GM12878 (cell line): Measurements from ENCODE around the gene CRYGD. TPM values are rescaled to one million over a fixed set of nuclear protein-coding genes. Genes with fewer than 3 reads are reported as not detected.

Source experiments
- ATAC-seq: fragments of 200-7000 bp; cut with Tn5 transposase; 3 replicates; pipeline ENCODE4 v1.9.1; 2020; ENCODE audit warnings: mild to moderate bottlenecking, moderate library complexity
- BruUV-seq: library from RNA; stranded (reverse); fragments of 400-500 nt; replicated peaks from 2 replicates; lab custom pipeline; 2021; lab: Mats Ljungman, UMichigan
- CTCF ChIA-PET: fragments of 300-600 bp; sonication (Branson Sonifier 250); formaldehyde crosslinking; extraction: SDS; loops from one replicate; lab custom pipeline; 2021; ENCODE audit warnings: inconsistent platforms; lab: Yijun Ruan, JAX
- POLR2A ChIA-PET: fragments of 350-600 bp; formaldehyde crosslinking; extraction: SDS; loops from one replicate; lab custom pipeline; 2021; ENCODE audit warnings: inconsistent platforms; lab: Charles Lee
- RAD21 ChIA-PET: fragments of 300-600 bp; sonication (Branson Sonifier 250); formaldehyde crosslinking; loops from one replicate; lab custom pipeline; 2023; ENCODE audit warnings: antibody characterized with exemption; ENCODE audit not compliant: unreplicated experiment; lab: Charles Lee
- SMC1A ChIA-PET: fragments of 300-600 bp; sonication (Branson Sonifier 250); formaldehyde crosslinking; loops from one replicate; lab custom pipeline; 2023; ENCODE audit not compliant: unreplicated experiment, uncharacterized antibody; lab: Charles Lee
- DNase-seq: peaks from one replicate; pipeline ENCODE4 v3.0.0-alpha.2; 2011; ENCODE audit warnings: low read depth, low spot score
- FAIRE-seq: peaks from 3 replicates; lab custom pipeline; 2011; peaks lifted over from hg19 to GRCh38; lab: Jason Lieb, UNC
- H2AFZ ChIP-seq: 2 replicates; pipeline ENCODE4 v1.6.0; 2011; ENCODE audit warnings: low read depth, low read length, control low read depth; ENCODE audit not compliant: control insufficient read depth
- H3K27ac ChIP-seq: 2 replicates; pipeline ENCODE4 v1.5.1; 2011; ENCODE audit warnings: control low read depth; ENCODE audit not compliant: control insufficient read depth, insufficient read depth
- H3K27me3 ChIP-seq, 2 experiments: replicated peaks in 1 of 2; 2 replicates each; pipeline versions ENCODE4 v1.6.0 to v1.6.1; 2011; ENCODE audit warnings: low read length in 1 of 2; ENCODE audit not compliant: control insufficient read depth in 2 of 2, insufficient read depth in 2 of 2
- H3K36me3 ChIP-seq, 2 experiments: 2 replicates each; pipeline ENCODE4 v1.5.1; 2011; ENCODE audit warnings: low read length in 1 of 2; ENCODE audit not compliant: control insufficient read depth in 2 of 2, insufficient read depth in 2 of 2
- H3K4me1 ChIP-seq: 2 replicates; pipeline ENCODE4 v1.6.1; 2011; ENCODE audit warnings: mild to moderate bottlenecking, low read length, moderate library complexity, mixed read lengths; ENCODE audit not compliant: control insufficient read depth, insufficient read depth
- H3K4me2 ChIP-seq: 2 replicates; pipeline ENCODE4 v1.6.0; 2011; ENCODE audit warnings: control low read depth; ENCODE audit not compliant: control insufficient read depth, insufficient read depth
- H3K4me3 ChIP-seq: fragments of 200-600 bp; sonication (generic); 2 replicates; pipeline ENCODE4 v1.5.1; 2016
- H3K79me2 ChIP-seq: 2 replicates; pipeline ENCODE4 v1.6.0; 2011; ENCODE audit warnings: low read length; ENCODE audit not compliant: control insufficient read depth, insufficient read depth
- H3K9ac ChIP-seq: 2 replicates; pipeline ENCODE4 v1.8.0; 2011; ENCODE audit warnings: low read length, control low read depth, mixed read lengths; ENCODE audit not compliant: control insufficient read depth, insufficient read depth
- H3K9me3 ChIP-seq: replicated peaks from 3 replicates; pipeline ENCODE4 v1.5.1; 2011; ENCODE audit warnings: mild to moderate bottlenecking, low read length; ENCODE audit not compliant: control insufficient read depth, insufficient read depth
- H4K20me1 ChIP-seq: 2 replicates; pipeline ENCODE4 v1.6.0; 2011; ENCODE audit not compliant: control insufficient read depth, insufficient read depth
- BCL11A ChIP-seq: IDR thresholded peaks from 2 replicates; pipeline ENCODE4 v1.6.1; 2011; ENCODE audit warnings: low read depth, low read length
- BHLHE40 ChIP-seq, 2 experiments: fragments of 450-650 bp in 1 of 2; IDR thresholded peaks; 2 replicates each; pipeline ENCODE4 v1.6.1; 2011 to 2017; ENCODE audit warnings: low read depth in 2 of 2, borderline replicate concordance in 1 of 2, improper control_type of control experiment in 1 of 2, low read length in 1 of 2, mild to moderate bottlenecking in 1 of 2
- BMI1 ChIP-seq: fragments of 450-650 bp; IDR thresholded peaks from 2 replicates; pipeline ENCODE4 v1.6.1; 2016; ENCODE audit warnings: mild to moderate bottlenecking, moderate library complexity, borderline replicate concordance
- BRCA1 ChIP-seq: IDR thresholded peaks from 2 replicates; pipeline ENCODE4 v1.6.1; 2011; ENCODE audit warnings: low read depth, low read length, improper control_type of control experiment
- CHD2 ChIP-seq: IDR thresholded peaks from 2 replicates; pipeline ENCODE4 v1.6.1; 2011; ENCODE audit warnings: low read depth, low read length, improper control_type of control experiment, borderline replicate concordance
- ELK1 ChIP-seq: IDR thresholded peaks from 2 replicates; pipeline ENCODE4 v1.6.1; 2012; ENCODE audit warnings: low read depth, low read length, improper control_type of control experiment
- KAT2A ChIP-seq: conservative IDR thresholded peaks from 2 replicates; pipeline ENCODE4 v1.6.1; 2011; ENCODE audit warnings: low read depth, low read length; ENCODE audit not compliant: control insufficient read depth
- NFXL1 ChIP-seq: fragments of 450-650 bp; IDR thresholded peaks from 2 replicates; pipeline ENCODE4 v1.6.1; 2017; ENCODE audit warnings: antibody characterized with exemption, mild to moderate bottlenecking, borderline replicate concordance
- NFYA ChIP-seq: IDR thresholded peaks from 2 replicates; pipeline ENCODE4 v1.6.1; 2011; ENCODE audit warnings: low read depth, mild to moderate bottlenecking, low read length, improper control_type of control experiment, borderline replicate concordance
- PAX8 ChIP-seq: fragments of 450-650 bp; IDR thresholded peaks from 2 replicates; pipeline ENCODE4 v1.6.1; 2017; ENCODE audit warnings: mild to moderate bottlenecking, moderate library complexity
- POLR2AphosphoS2 ChIP-seq: IDR thresholded peaks from 2 replicates; pipeline ENCODE4 v1.6.1; 2011; ENCODE audit warnings: low read depth, mild to moderate bottlenecking, low read length, improper control_type of control experiment, moderate library complexity
- SIX5 ChIP-seq: IDR thresholded peaks from 2 replicates; pipeline ENCODE4 v1.6.1; 2011; ENCODE audit warnings: mild to moderate bottlenecking, low read depth, low read length, moderate library complexity; ENCODE audit not compliant: severe bottlenecking
- SREBF1 ChIP-seq: IDR thresholded peaks from 2 replicates; pipeline ENCODE4 v1.6.1; 2012; ENCODE audit warnings: mild to moderate bottlenecking, low read length
- SUPT20H ChIP-seq: IDR thresholded peaks from 2 replicates; pipeline ENCODE4 v1.6.1; 2011; ENCODE audit warnings: low read depth, mild to moderate bottlenecking, low read length, moderate library complexity, borderline replicate concordance; ENCODE audit not compliant: control insufficient read depth
- TAF1 ChIP-seq: IDR thresholded peaks from 2 replicates; pipeline ENCODE4 v1.6.1; 2011; ENCODE audit warnings: mild to moderate bottlenecking, low read depth, low read length, borderline replicate concordance
- TBL1XR1 ChIP-seq: IDR thresholded peaks from 2 replicates; pipeline ENCODE4 v1.6.1; 2012; ENCODE audit warnings: low read depth, low read length, improper control_type of control experiment
- ZNF207 ChIP-seq: fragments of 450-650 bp; IDR thresholded peaks from 2 replicates; pipeline ENCODE4 v1.6.1; 2014; ENCODE audit warnings: antibody characterized with exemption, mild to moderate bottlenecking, borderline replicate concordance
- WGBS: methylation state at CpG from one replicate; pipeline ENCODE4 v1.1.6; 2016; ENCODE audit warnings: low lambda C conversion rate; ENCODE audit not compliant: insufficient replicate concordance, insufficient coverage; ENCODE audit errors: missing lambda C conversion rate; 5-methylcytosine and 5-hydroxymethylcytosine counted together
- in situ Hi-C: fragments of 300-500 bp; cut with MboI; formaldehyde crosslinking; loops from 9 replicates; pipeline ENCODE4 v1.14.3; 2018; ENCODE audit warnings: mixed read lengths
- intact Hi-C: fragments of 100-400 bp; cut with micrococcal nuclease; formaldehyde crosslinking; loops from one replicate; pipeline ENCODE4 v1.14.2; 2022; ENCODE audit not compliant: unreplicated experiment
- polyA plus RNA-seq, 11 experiments: library from polyadenylated mRNA; depleted of rRNA in 4 of 11; unstranded in 6 of 11; stranded (reverse) in 5 of 11; fragments of >200 nt; fragmentation: Nextera tagmentation in 4 of 11; fragmentation: Illumina TruSeq in 1 of 11; extraction: Ambion mirVana in 4 of 11; extraction: Trizol in 1 of 11; gene quantifications; 1 replicate in 1 of 11; 2 replicates in 10 of 11; pipeline versions ENCODE4 v1.2.1 to v1.2.3, GENCODE V29; 2011 to 2016; ENCODE audit warnings: inconsistent platforms in 2 of 11, missing spikeins in 2 of 11, low read depth in 1 of 11
- total RNA-seq, 4 experiments: library from RNA; depleted of rRNA in 3 of 4; stranded (reverse); fragments of >200 nt in 3 of 4; fragmentation: Illumina TruSeq in 1 of 4; extraction: Trizol in 1 of 4; gene quantifications; 2 replicates each; pipeline versions ENCODE4 v1.2.1 to v1.2.3, GENCODE V29; 2013 to 2021

CRYGD gene
- total and polyA plus RNA-seq, 10 of the 15 experiments (the other 5 are each of a cell fraction or from before 2014, with no cell fraction given): not detected

GRCh38 chr2:208127090-208127489 lies 2.8 kb upstream of the CRYGD start:
- no peak overlapping the region for H3K9ac ChIP-seq
- POLR2A ChIA-PET: no interaction called here

GRCh38 chr2:208125251-208125650 lies 927 bp upstream of the CRYGD start:
- POLR2A ChIA-PET: no interaction called here
- H4K20me1 ChIP-seq: no peaks in the 10 kb centered on the region; the same call in 1 of the 2 replicates
- no peaks in the 10 kb centered on the region; the same call in 2 of the 3 replicates for H3K9me3 ChIP-seq
- FAIRE-seq (no peak), DNase-seq (no peak), ATAC-seq (no peak)
- H3K9ac ChIP-seq: no peak overlapping the region
- intact Hi-C loops (no loop called here), in situ Hi-C loops (no loop called here)
- 42% methylated on average over 4 of the region's 4 CpGs for WGBS
- H3K79me2 ChIP-seq: no peaks in the 10 kb centered on the region
- H3K4me1 ChIP-seq: no peaks in the 10 kb centered on the region
- CTCF ChIA-PET: interaction anchor here (0.7 kb wide), 1 partner anchor 1485 kb away, joined by 3 read pairs; no protein-coding TSS in a partner anchor
- H3K27ac ChIP-seq: no peak overlapping the region
- H3K36me3 ChIP-seq: no peaks in the 10 kb centered on the region
- no peak overlapping the region for H2AFZ ChIP-seq
- RAD21 ChIA-PET: no interaction called here
- no peak overlapping the region for H3K4me2 ChIP-seq
- no TSS peak for BruUV-seq
- H3K27me3 ChIP-seq: peaks cover 0 to 7% of the 10 kb centered on the region in 2 experiments; a peak in 1 of 4 replicates
- no peak overlapping the region for H3K4me3 ChIP-seq
- SMC1A ChIA-PET: interaction anchor here (0.7 kb wide), 1 partner anchor 10 kb away, joined by 3 read pairs; no protein-coding TSS in a partner anchor
- TF ChIP-seq ELK1 (no peak), BMI1 (no peak), SREBF1 (no peak), KAT2A (no peak), TBL1XR1 (no peak), POLR2AphosphoS2 (no peak), BCL11A (no peak), ZNF207 (no peak), NFXL1 (no peak)

More at GRCh38 chr2:208127090-208127489, 2.8 kb upstream of the CRYGD start:
- ChIA-PET RAD21 (no interaction called here), SMC1A (no interaction called here), CTCF (interaction anchor here (0.6 kb wide), 2 partner anchors 69 to 1504 kb away, joined by 3 read pairs; no protein-coding TSS in a partner anchor)
- H3K36me3 ChIP-seq: no peaks in the 10 kb centered on the region
- no peak for FAIRE-seq
- no peak overlapping the region for H3K4me3 ChIP-seq
- WGBS: 50% methylated on average over 4 of the region's 4 CpGs
- H4K20me1 ChIP-seq: no peaks in the 10 kb centered on the region; the same call in 1 of the 2 replicates
- no peaks in the 10 kb centered on the region for H3K4me1 ChIP-seq
- H3K9me3 ChIP-seq: no peaks in the 10 kb centered on the region; the same call in 2 of the 3 replicates
- no peaks in the 10 kb centered on the region for H3K79me2 ChIP-seq
- H2AFZ ChIP-seq: no peak overlapping the region
- no TSS peak for BruUV-seq
- in situ Hi-C loops: no loop called here
- no peak overlapping the region for H3K27ac ChIP-seq
- no peak for DNase-seq
- peaks cover 0 to 7% of the 10 kb centered on the region in 2 experiments; a peak in 1 of 4 replicates for H3K27me3 ChIP-seq
- TF ChIP-seq NFYA (no peak), TAF1 (no peak), KAT2A (no peak), CHD2 (no peak), BRCA1 (no peak), SIX5 (no peak), PAX8 (no peak), BHLHE40 (IDR thresholded peaks at IDR 0.05; ENCODE audit: borderline replicate concordance in 1 of 2, low read depth in 2 of 2, low read length in 1 of 2) (no peak), SREBF1 (no peak), SUPT20H (no peak)
- H3K4me2 ChIP-seq: no peak overlapping the region
- intact Hi-C loops: no loop called here
- no peak for ATAC-seq
